ENCODE results near the gene AXL. TPM values are rescaled to one million over a fixed set of nuclear protein-coding genes. Genes with fewer than 3 reads are reported as not detected.

AXL gene
- total RNA-seq, 4 donors from 2014 or later, result 7.2 to 46.2 (median 24.2) TPM

- H3K9me3 ChIP-seq, result no peaks in the 10 kb centered on the region
- peak overlapping the region; percentile 71 to 92 (median 86) for H3K4me3 ChIP-seq
- peaks cover 0 to 39% (median 0%) of the 10 kb centered on the region in 3 donors for H3K36me3 ChIP-seq
- peaks cover 0 to 29% (median 17%) of the 10 kb centered on the region in 4 donors for H3K4me1 ChIP-seq
- H3K27me3 ChIP-seq, result no peaks in the 10 kb centered on the region
- H3K27ac ChIP-seq, result peak overlapping the region; percentile 93 to 97 (median 96)
- TF ChIP-seq CTCF (IDR thresholded peaks at IDR 0.05) (peak in 1 of 6 experiments; percentile 3), POLR2A (IDR thresholded peaks at IDR 0.05) (no peak)
- DNase-seq, result peak in 1 of 3 donors; percentile 65
Measured at GRCh38 chr19:41309180-41310032, 90.4 kb downstream of the AXL start.

- TF ChIP-seq CTCF (IDR thresholded peaks at IDR 0.05), result no peak
- TF ChIP-seq POLR2A (IDR thresholded peaks at IDR 0.05), result peak; percentile 65 to 74
- peaks cover 0 to 29% (median 17%) of the 10 kb centered on the region in 4 donors for H3K4me1 ChIP-seq
- peak within 1 kb of the TSS; percentile 93 to 97 (median 96) for H3K27ac ChIP-seq
- peaks cover 0 to 38% (median 0%) of the 10 kb centered on the region in 3 donors for H3K36me3 ChIP-seq
- no peaks in the 10 kb centered on the region for H3K27me3 ChIP-seq
- no peaks in the 10 kb centered on the region for H3K9me3 ChIP-seq
- H3K4me3 ChIP-seq, result peak within 1 kb of the TSS; percentile 71 to 92 (median 86)
- DNase-seq, result peak; percentile 81 to 94 (median 92)
Measured at GRCh38 chr19:41310033-41310831, 91.2 kb downstream of the AXL start, which contains the start of gene CCDC97. Gene CCDC97 (plus strand): TSS chr19:41310172. CDS start chr19:41310311, 139 bp downstream.

- DNase-seq, result no peak
- peaks cover 0 to 29% (median 17%) of the 10 kb centered on the region in 4 donors for H3K4me1 ChIP-seq
- no peak for TF ChIP-seq POLR2A (IDR thresholded peaks at IDR 0.05)
- no peak for TF ChIP-seq CTCF (IDR thresholded peaks at IDR 0.05)
- peak overlapping the region; percentile 71 to 92 (median 86) for H3K4me3 ChIP-seq
- peaks cover 0 to 38% (median 0%) of the 10 kb centered on the region in 3 donors for H3K36me3 ChIP-seq
- no peaks in the 10 kb centered on the region for H3K9me3 ChIP-seq
- peak overlapping the region in 1 of 4 donors; percentile 97 for H3K27ac ChIP-seq
- H3K27me3 ChIP-seq, result no peaks in the 10 kb centered on the region
Measured at GRCh38 chr19:41311072-41311471, 92.0 kb downstream of the AXL start.

Small RNA genes within 50 kb of the gene (small RNA-seq; reads per million reads assigned to genes)
- 0.23 to 0.32 reads per million in 2 donors for gene RN7SL34P

Other genes with a start within 250 kb of the AXL start
- gene CYP2B6, start 227.9 kb upstream of the AXL start, total RNA-seq, result 10 to 100 TPM in 3 of 4 donors, 1 to 10 TPM in 1; 5.8 to 58.8 (median 25.0) TPM
- gene CYP2A13, start 130.8 kb upstream of the AXL start, total RNA-seq, result not detected
- not detected for gene CYP2F1, start 104.8 kb upstream of the AXL start, total RNA-seq
- gene CYP2S1, start 26.0 kb upstream of the AXL start, total RNA-seq, result 100 to 1,000 TPM in 1 of 4 donors, 10 to 100 TPM in 2, 1 to 10 TPM in 1; 4.1 to 147 (median 67.1) TPM
- 100 to 1,000 TPM; 123 to 244 (median 167) TPM for gene HNRNPUL1, start 45.1 kb downstream of the AXL start, total RNA-seq
- 10 to 100 TPM; 17.9 to 33.0 (median 29.6) TPM for gene CCDC97, start 90.9 kb downstream of the AXL start, total RNA-seq
- gene TGFB1, start 134.7 kb downstream of the AXL start, total RNA-seq, result 10 to 100 TPM in 3 of 4 donors, 1 to 10 TPM in 1; 6.8 to 80.9 (median 22.9) TPM
- 1 to 10 TPM in 3 of 4 donors, not detected in 1; 3.6 to 6.8 (median 3.8) TPM for gene B9D2, start 144.9 kb downstream of the AXL start, total RNA-seq
- gene TMEM91, start 157.3 kb downstream of the AXL start, total RNA-seq, result 10 to 100 TPM in 2 of 4 donors, 1 to 10 TPM in 2; 8.3 to 19.6 (median 11.0) TPM
- 10 to 100 TPM in 2 of 4 donors, 1 to 10 TPM in 2; 5.4 to 12.4 (median 10.0) TPM for gene EXOSC5, start 178.1 kb downstream of the AXL start, total RNA-seq
- 10 to 100 TPM; 23.9 to 41.7 (median 30.7) TPM for gene BCKDHA, start 178.6 kb downstream of the AXL start, total RNA-seq
- 10 to 100 TPM; 15.7 to 98.4 (median 62.8) TPM for gene B3GNT8, start 208.2 kb downstream of the AXL start, total RNA-seq
- 10 to 100 TPM; 41.3 to 62.0 (median 48.3) TPM for gene DMAC2, start 220.7 kb downstream of the AXL start, total RNA-seq
- 10 to 100 TPM; 17.3 to 49.0 (median 22.3) TPM for gene ERICH4, start 223.9 kb downstream of the AXL start, total RNA-seq

Measured in Peyer's patch (tissue), 4 donors.